IPS-NIHi7 (cell line): ENCODE measurements around the gene ALG5.

ENCODE experiments used
- DNase-seq: peaks from one replicate; pipeline ENCODE4 v3.0.0; 2012; ENCODE audit warnings: mixed read lengths; ENCODE audit errors: extremely low spot score

Gene ALG5

DNA sequence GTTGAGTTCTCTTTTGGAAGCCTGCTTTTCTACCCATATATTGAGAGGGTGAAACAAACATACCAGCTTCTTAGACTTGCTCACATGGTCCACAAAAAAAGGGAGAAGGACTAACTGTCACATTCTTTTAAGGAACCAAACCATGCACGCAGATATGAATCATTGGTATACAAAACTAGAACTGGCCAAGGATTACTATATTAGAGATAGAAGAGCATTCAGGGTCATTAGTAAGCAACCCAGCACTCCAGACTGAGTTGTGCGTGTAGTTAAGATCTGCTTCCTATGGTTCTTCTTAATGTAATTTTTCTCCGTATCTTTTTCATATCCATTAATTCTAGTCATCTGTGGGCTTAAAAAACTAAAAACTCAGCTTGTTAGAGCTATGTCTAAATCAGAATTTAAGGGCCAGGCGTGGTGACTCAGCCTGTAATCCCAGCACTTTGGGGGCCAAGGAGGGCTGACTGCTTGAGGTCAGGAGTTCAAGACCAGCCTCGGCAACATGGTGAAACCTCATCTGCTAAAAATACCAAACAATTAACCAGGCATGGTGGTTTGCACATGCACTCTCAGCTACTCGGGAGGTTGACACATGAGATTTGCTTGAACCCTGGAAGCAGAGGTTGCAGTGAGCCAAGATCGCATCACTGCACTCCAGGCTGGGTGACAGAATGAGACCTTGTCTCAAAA is 19.6 kb downstream of the ALG5 start:
- no peak for DNase-seq

DNA sequence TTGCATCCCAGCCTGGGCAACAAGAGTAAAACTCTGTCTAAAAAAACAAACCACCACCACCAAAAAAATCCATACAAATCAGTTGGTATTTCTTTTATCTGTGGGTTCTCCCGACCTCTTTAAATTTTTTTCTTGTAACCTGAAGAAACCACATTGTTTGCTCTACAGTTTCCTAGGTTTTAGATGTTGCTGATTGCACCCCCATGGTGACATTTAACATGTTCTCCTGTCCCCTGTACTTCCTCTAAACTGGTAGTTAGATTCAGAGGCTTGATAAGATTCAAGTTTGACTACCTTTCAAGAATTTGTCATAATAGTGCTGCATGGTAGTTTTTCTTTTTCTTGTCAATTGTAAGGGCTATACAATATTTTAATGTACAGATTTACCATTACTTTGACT is 24.0 kb downstream of the ALG5 start:
- DNase-seq = no peak

DNA sequence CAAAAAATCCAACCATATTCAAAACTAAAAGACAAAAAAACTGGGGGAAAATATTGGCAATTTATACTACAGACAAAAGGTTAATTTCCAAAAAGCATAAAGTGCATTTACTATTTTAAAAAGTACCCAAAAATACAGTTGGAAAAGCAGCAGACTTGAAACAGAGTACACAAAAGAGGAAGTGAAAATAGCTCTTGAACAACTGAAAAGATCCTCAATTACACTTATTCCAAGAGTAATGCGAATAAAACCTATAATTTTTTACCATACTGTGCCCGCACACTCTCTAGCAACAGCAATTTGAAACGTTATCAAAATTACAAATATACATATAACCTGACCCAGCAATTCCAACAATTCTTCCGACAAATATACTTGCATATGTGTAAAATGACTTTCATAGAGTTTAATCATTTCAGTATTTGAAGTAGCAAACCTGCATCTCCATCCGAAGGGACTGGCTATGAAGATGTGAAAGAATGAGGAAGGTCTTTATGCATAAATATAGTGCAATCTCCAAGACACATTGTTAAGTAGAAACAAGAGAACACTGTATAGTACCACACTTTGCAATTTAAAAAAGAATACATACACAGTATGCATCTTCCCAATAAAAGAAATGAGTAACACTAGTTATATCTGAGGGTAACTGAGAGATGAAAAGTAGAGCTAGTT is 25.4 kb downstream of the ALG5 start:
- no peak for DNase-seq

DNA sequence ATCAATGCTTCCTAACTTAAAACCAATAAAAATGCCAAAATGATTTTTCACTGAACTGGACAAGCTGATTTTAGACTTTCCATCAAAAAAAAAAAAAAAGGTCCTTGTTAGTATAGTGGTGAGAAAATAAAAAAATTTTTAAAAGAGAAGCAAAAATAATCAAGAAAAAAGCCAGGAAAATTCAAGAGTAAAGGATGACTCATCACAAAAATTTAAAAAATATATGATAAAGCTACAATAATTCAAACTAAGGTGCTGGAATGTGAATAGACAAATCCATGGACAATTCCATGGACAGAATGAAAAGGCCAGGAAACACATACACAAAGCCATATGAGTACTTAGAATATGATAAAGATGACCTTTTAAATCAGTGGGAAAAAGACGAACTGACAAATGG is 26.1 kb downstream of the ALG5 start:
- DNase-seq = no peak

DNA sequence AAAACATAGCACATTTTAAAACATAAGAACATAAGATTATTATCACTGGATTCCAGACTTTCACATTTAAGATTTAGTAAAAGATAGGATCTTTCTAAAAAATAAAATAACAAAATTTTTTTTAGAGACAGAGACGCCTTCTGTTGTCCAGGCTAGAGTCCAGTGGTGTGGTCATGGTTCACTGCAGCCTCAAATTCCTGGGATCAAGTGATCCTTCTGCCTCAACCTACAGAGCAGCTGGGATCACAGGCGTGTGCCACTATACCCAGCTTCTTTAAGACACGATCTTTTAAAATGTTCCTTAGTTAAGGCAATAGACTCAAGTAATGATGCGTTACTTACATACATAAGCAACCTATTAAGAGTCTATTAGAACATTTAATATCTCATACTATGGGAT is 32.7 kb downstream of the ALG5 start:
- DNase-seq = no peak

DNA sequence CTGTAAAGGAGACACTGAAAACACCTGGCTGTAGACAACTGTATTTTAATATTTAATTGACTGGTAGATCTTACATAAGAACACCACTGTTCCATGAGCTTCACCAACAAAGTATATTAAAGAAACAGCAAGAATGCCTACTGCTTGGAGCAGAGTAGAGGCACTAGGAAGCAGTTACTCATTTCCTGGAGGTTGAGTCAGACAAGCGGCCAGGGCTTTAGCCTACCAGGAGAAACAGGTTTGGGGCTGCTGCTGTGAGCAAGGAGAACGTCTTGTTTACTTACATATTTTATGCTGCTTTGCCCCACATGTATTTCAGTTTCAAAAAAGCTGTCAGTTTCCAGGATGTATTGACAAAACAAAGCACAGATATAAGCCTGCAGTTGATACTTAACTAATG is 33.4 kb downstream of the ALG5 start:
- no peak for DNase-seq

DNA sequence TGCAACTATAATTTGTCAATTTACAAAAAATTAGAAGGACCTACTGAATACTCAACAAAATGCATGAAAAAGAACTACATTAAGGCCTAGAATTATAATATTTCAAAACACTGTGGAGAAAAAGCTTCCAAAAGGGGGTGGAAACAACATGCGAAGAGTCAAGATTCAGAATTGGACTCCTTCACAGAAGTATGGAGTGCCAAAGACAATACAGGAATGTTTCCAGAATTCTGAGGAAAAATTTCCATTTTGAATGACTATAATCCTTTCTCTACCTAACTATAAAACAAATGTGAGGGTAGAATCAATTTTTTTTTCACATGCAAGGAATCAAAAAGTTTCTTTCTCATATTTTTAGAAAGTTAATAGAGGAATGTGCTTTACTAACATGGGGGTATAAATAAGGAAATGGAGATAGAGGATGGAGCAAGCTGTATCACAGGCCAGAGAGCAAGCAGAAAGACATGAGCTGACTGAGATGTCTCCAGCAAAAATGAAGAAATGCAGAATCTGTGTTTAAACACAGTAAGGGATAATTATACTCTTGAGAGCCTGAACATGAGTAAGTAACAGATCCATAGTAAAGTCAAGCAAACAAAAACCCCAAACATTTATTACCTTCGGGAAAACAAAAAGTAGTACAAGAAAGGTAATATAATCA is 39.6 kb downstream of the ALG5 start:
- no peak for DNase-seq

DNA sequence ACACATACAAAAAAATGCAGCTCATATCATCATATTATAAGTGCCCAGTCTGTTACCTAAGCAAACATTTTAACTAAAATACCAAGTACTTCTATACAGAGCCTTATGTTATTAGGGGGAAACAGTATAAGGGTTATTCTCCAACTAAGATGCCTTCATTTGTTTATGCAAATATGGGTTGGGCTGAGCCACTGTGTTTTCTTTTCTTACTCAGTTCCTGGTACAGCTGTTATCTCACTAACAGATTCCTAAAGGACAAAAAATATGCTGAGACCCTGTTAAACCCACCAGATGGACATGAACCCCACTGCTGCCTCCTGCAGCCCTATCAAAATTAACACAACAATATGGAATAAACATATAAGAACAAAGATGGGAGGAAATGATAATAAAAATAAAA is 44.6 kb downstream of the ALG5 start:
- DNase-seq = no peak

DNA sequence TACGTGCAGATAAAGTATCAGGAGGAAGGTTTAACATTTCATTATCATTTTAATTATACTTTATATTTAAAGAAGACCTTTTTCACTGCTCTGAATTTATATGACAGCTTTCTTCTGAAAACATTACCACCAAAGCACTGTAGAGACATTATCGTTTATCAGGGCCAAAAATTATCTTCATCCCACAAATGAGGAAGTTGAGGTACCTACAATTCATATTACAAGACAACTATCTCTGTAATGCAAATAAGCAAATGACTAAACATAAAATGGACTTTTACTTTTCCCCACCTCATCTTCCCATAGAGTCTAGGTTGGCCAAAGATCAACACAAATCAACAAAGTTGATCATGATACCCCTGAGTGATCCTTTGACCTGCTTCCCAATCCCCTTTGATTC is 48.2 kb downstream of the ALG5 start:
- no peak for DNase-seq

DNA sequence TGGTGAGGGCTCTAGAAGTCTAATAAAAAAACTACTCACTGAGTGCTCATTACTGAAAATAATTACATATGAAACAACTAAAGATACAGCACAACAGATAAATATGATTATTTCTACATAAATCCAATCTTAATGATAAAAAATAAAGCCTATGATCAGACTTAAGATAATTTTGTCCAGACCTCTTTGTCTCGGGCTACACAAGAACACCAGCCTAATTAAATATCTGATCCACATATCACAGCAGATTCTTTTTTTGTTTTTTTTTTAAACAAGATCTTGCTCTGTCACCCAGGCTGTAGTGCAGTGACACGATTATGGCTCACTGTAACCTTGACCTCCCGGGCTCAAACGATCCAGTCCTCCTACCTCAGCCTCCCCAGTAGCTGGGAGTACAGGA is 48.8 kb downstream of the ALG5 start:
- DNase-seq = no peak

DNA sequence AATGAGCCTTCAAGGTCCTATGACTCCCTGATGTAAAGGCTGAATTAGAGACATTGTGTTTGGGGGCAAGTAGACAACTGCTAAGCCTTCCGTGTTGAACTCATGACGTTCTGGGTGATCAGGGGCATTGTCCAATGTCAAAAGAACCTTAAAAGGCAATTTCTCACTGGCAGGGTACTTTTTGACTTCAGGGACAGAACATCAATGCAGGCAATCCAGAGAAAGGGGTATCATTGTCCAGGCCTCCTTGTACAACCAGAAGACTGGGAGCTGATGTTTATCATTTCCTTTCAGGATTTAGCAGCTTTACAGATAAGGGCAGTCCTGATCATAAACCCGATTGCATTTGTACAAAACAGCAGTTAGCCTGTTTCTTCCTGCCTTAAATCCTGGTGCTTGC is 54.1 kb downstream of the ALG5 start:
- DNase-seq = no peak

DNA sequence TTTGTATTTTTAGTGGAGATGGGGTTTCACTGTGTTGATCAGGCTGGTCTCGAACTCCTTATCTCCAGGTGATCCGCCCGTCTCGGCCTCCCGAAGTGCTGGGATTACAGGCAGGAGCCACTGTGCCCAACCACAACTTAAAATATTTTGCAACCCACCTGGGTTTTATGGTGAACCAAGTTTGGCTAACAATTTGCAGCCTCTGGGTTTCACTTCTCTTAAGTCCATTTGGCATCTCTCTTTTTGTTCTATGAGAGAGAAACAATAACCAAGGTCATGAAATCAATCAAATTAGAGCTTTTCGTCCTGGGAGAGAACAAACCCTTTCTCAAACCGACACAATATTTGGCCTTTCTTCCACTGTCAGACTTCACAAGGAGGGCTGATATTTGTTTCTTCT is 73.5 kb downstream of the ALG5 start:
- DNase-seq = no peak

DNA sequence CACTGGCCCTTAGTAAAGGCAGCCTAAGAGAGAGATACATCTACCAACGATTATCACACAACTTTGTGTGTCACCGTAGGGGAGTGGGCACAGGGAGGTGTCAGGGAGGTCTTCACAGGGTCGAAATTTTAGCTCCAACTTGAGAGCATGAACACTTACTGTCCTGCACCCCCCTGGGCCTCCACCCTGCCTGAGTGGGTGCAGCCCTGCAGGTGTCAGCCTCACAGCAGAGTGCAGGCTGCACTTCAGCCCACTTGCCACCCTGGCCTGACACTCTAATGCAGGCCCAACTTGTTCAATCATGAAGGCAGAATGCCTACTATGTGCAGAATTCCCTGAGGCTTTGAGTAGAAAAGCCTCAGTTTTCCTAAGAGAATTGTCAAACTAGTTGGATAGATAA is 75.1 kb downstream of the ALG5 start:
- DNase-seq = no peak

DNA sequence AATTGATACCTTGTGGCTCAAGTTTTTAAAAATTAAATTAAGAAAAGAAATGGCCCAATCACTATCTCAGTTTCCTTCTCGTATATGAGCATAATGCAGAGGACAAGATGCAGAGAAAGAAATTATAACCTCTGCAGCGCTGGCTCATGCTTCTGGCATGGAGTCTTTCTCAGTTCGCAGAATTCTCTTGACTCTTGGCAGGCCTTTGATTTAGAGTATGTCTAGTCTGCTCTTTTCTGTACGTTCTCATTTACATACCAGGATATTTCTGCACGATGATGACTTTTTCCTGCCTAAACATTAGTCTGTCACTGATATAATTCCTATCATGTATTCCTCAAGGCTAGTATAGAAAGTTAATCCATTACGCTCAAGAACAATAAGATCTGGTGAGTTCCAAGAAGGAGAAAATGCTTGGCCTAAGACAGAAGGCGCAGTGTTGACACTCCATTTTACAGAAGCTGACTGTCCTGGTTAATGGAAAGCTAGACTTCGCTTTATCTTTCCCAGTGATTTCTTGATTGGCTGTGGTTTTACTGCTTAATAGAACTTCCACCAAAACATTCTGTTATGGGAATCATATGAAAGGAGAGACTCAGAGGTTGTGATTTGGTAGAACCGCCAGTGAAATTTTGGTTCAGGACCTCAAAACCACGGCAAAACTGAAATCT is 77.4 kb downstream of the ALG5 start:
- DNase-seq = no peak

DNA sequence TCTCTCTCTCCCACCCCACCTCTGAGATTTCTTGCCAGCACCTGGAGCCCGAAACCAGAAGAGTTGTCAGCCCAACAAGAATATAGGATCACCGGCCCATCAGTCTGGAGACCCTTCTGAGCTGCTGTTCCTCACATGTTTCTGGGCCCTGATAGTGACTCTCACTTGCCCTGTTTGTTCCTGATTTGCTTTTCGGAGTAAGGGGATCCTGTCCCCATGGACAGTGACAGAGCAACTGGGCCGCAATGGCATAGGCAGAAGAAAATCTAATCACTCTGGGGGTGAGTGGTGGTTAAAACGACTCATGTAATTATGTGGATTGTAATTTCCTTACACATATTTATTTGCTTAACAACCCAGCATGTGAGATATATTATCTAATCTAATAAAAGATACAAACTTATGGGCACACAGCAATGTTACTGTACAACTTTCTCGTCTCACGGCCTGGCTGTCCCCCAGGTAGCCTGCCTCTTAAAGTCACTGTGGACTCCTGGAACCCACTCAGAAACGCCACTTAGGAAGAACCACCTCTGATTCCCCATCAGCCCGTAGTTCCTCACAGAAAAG is 78.4 kb downstream of the ALG5 start:
- DNase-seq = peak; percentile 35

DNA sequence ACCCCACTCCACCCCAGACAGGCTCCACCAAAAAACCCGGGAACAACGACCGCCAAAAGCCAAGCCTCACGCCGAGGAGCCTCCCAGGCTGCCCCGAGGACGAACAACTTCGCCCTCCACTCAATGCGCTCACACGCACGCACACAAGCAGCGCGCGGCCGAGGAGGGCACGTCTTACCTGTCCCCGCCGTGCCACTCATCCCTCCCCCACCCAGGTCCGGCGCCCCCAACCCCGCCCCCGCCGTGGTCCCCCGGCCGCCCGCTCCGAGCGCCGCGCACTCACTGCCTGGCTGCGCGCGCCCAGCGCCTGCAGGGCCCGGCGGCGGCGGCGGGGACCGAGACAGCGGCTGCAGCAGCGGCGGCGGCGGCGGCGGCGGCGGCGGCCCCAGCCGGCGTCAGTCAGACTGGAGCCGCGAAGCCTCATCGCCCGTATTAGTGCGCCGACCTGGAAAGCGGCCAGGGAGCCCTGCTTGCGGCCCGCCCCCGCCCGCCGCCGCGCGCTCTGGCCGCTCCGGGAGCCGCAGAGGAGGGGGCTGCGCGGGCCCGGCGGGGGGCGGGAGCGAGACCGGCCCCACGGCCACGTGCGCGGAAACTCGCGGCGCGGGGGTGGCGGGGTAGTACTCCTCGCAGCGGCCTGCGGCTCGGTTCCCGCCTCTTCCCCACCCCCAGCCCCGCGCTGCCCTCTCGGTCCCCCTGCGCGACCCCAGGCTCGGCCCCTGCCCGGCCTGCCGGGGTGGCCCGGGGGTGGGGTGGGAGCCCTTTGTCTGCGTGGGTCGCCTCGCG is 79.1 kb downstream of the ALG5 start, which contains the start of gene SMAD9:
Gene SMAD9, minus strand, starts transcription at position 406 of the 783 bp plus-strand sequence. CDS start 40,549 bp downstream, outside the sequence.
- peak; percentile 74 for DNase-seq

DNA sequence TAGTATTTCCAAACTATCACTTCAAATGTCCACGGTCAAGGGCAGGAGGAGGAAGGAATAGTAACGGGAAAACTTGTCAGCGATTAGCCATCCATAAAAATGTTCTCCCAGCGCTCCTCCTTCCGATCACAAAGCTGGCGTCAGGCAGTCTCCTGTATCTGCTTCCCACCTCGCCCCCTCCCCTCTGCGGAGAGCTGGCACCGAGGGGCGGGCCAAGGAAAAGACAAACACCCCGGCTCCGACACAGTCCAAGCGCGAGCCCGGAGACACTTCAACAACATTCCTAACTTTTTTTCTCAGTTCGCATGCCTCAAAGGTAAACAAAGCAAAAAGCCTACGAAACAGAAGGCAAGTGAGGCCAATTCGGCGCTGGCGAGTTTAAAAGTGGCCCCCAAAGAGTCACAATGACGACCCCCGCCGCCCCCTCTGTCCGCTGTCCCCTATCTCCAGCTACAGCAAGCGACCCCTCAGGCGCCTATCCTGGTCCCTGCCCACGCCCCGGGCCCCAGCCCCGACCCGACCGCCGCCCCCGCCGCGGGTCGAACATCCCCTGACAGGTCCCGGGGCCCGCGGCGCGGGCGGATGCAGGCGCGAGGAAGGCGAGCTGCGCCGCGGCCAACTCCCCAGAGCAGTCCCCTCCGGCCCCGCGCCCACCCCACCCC is 79.8 kb downstream of the ALG5 start:
- DNase-seq = peak; percentile 56

DNA sequence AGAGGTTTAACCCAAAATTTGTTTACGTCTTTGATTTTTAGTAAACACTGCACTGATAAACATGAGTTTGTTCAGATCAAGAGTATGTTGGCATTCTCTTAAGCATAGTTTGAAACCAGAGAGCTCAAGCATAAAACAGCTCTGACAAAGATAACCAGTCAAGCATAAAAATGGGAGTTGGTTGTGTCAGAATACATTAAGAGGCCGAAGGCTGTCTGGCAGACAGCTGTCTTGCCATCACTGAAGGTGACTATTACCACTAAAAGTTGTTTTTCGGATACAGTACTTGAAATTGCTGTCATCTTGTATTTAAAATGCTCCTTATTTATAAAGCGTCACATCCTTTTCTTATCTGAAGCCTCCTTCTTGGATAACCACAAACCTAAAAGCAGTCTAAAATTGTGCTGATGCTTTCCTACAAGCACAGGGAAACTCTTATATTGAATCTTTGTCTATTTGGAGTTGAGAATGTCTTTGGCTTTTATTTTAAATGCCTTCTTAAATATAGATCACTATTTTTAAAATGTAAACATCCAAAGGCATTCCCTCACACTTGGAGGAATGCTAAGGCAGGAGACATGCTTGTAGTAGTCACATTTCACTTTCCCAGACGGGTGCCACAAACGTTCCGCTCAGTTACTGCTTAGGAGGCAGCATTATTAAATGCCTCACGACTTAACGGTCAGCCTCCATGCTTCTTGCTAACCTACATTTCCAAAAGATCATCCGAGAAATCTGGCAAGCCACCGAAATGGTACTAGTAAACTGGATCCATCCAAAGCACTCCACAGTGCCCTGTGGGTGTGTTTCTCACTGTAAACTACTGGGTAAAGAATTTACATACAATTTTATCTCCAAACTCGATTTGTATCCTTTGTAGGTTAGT is 80.7 kb downstream of the ALG5 start:
- DNase-seq = no peak

DNA sequence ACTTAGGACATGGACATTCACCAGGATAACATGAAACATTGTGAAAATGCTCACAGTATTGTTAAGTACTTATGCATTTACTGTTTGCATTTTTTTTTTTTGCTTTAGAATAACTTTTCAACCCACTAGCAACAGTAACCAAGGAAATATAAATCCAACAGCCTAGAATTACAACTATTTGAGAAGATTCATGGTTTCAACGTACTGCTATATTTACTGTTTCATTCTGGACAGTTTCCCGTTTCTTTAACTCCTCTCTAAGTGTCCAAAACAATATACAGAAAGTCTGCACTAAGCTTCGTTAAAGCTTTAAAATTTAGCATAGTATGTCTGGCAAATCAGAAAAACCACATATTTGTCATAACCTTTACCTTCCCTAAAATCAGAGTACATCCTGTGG is 81.8 kb downstream of the ALG5 start:
- DNase-seq = no peak
